ENCODE measurements around the gene FSD2.
"Not testable (repeated sequence)": the region's sequence is repeated elsewhere in the genome, so short reads cannot be mapped to it uniquely, and the experiment has no call there.

FSD2 gene

DNA sequence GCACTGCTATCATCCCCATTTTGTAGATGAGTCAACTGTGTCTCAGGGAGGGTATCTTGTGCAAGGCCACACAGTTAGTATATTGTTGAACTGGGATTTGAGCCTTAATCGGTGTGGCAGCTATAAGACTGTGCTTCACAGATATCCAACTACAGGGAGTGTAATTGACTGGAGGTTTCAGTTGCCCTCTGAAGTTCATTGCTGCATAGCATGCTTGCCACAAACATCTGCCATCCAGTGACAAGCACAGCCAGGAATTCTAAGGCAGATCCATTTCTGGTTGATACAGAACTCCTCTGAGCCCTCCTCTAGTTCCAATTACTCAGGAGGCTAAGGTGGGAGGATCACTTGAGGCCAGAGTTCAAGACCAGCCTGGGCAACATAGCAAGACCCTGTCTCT, 16.4 kb downstream of the FSD2 start:
- DNase-seq: no peak

DNA sequence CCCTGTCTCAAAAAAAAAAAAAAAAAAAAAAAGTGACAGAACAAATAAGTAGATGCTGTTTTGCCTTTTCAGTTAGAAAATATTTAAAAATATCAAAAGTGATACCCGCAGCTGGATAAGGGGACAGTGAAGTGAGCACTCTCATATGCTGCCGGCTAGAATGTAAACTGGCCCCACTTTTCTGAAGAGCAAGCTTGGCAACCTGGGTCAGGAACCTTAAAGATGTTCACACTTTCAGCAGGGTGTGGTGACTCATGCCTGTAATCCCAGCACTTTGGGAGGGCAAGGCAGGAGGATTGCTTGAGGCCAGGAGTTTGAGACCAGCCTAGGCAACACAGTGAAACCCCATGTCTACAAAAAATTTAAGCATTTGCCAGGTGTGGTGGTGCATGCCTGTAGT, 17.4 kb downstream of the FSD2 start:
- no peak for DNase-seq

- no peak for DNase-seq
Observed at GRCh38 chr15:82781349-82781748, 24.5 kb downstream of the FSD2 start.

GRCh38 chr15:82778755-82779154, 27.1 kb downstream of the FSD2 start:
- DNase-seq: no peak

DNA sequence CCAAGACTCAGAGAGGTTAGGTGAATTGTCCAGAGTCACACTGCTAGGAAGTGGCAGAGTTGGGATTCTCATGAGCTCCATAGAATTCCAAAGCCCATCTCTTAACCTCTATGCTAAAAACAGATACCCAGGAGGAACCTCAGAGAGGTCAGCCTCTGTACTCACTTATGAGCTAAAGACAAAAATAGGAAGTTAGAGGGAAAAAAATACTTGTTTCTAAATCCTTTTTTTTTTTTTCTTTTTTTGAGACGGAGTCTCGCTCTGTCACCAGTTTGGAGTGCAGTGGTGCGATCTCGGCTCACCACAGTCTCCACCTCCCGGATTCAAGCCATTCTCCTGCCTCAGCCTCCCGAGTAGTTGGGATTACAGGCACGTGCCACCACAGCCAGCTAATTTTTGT, 31.4 kb downstream of the FSD2 start:
- no peak for DNase-seq

- no peak for DNase-seq
Observed at GRCh38 chr15:82771789-82772607, 33.9 kb downstream of the FSD2 start.

- DNase-seq: no peak
Observed at GRCh38 chr15:82768414-82769054, 37.3 kb downstream of the FSD2 start.

DNA sequence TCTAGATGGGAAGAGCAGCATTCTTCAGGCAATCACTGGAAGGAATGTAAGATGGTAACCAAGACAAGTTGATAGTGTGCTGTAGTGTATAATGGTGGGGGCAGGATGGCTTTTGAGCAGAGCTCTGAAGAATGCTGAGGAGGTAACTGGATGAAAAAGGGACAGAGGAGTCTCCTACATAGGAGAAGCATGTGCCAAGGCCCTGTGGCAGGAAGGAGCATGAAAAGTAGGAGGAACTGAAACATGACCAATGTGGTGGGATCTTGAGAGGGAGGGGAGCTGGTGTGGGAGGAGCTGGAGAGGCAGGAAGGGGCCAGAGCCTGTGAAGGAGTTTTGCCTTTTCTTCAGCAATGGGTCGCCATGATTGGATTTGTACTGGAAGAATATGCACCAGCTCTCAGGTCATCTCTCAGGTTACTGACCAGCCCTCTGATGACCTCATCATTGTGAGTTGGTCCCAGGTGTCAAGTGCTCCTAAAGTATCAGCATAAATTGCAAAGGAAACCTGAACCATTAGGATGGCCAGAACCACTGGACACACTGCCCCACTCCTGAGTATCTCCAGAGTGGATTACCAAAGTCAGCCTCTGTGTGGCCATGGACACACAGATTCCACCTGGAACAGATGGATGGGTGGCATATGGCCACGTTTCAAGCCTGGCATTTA, 38.6 kb downstream of the FSD2 start:
- no peak for DNase-seq

- not testable (repeated sequence) for DNase-seq
Observed at GRCh38 chr15:82766201-82766600, 39.7 kb downstream of the FSD2 start.

- no peak for DNase-seq
Observed at GRCh38 chr15:82764740-82765139, 41.1 kb downstream of the FSD2 start.

- DNase-seq: no peak
Observed at GRCh38 chr15:82764117-82764490, 41.8 kb downstream of the FSD2 start.

DNA sequence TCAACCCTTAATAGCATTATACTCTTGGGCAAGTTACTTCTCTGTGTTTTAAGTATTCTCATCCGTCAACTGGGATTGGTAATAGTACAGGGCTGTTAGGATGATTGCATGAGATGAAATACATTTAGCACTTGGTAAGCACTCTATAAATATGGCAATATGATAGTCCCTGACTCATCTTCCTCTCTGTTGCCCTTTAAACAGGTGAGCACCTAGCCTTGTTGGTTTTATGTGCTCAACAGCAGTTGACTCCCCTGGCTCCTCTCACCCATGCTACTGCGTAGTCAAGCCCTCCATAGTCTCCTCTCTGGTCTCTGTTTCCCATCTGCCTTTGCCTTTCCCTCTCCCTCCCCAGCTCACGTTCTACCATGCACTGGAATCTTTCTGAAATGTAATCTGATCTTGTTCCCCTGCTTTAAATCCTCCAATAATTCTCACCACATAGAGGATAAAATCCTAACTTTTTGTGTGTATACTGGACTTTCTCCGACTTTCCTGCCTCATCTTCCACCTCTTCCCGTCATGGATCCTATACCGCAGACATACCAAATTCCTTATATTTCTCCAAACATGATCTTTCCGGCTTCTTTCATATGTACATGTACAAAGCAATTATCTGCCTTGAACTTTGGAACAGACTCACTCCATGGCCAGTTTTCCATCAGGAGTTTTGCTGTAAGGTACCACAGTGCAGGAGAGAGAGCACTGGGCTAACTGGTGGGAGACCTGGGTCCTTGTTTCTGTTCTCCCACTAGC, 42.3 kb downstream of the FSD2 start:
- DNase-seq: no peak

GRCh38 chr15:82751308-82751707, 54.6 kb downstream of the FSD2 start:
- no peak for DNase-seq

DNA sequence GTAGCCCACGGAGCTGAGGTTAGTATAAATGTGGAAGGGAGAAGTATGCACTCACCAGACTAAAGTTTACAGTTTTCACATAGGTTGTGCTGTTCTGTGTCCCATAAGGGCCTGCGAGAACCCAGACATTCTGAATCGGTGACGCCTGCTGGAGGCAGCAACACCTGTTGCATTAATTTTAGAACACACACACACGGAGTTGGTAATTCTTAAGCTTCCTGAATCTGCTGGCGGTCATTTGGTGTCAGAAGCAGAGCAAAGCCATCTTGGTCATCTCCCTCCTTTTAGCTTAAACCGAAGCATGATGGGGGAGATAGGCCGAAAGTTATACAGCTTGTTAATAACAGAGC, 55.1 kb downstream of the FSD2 start:
- DNase-seq: no peak

DNA sequence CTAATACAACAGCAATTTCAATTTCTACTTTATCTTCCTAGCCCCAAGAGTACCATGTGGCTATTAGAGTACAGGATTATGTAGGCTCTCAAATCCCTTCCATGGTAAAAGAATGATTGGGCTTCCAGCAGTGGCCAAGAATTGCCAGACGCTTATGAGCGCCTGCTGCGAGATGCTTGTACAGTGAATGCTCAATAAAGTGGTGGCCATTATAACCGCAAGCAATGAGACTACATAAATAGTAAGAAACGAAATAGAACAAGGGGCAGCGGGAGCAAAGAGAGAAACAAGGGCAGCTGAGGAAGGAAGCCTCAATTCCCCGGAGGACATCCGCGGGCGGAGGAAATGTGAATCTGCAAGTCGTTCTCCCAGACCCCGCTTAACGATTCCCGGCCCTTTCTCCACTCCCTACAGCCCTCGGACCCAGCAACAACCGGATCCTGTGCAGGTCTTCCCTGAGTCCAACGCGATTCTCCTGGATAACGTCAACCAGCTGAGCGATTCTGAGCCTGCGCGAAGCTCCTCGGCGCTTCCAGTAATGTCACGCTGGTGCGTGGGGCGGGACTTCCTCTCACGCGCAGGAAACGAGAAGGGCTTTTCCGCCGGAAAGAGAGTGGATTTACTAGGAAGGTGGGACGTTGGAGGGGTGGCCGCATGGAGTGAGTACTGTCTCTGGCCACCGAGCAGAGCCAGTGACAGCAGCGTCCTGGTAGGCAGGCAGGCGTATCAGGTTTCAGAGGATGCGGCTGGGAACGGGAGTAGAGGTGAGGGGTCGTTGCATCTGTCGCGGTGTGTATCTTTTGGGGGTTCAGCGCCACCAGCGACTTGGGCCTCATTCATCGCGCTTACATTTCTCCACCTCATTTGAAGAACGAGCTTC, 55.7 kb downstream of the FSD2 start:
- peak; percentile 89 for DNase-seq

DNA sequence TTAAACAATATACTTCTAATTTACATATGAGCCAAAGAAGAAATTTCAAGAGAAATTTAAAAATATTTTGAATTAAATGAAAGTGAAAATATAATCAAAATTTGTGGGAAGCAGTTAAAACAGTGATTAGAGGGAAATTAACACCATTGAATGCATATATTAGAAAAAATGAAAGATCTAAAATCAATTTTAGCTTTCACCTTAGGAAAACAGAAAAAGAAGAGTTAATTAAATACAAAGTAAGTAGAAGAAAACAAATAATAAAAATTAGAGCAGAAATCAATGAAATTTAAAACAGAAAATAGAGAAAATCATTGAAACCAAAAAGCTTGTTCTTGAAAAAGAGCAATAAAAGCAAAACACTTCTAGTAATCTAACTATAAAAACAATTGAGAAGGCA, 57.6 kb downstream of the FSD2 start:
- DNase-seq: no peak

DNA sequence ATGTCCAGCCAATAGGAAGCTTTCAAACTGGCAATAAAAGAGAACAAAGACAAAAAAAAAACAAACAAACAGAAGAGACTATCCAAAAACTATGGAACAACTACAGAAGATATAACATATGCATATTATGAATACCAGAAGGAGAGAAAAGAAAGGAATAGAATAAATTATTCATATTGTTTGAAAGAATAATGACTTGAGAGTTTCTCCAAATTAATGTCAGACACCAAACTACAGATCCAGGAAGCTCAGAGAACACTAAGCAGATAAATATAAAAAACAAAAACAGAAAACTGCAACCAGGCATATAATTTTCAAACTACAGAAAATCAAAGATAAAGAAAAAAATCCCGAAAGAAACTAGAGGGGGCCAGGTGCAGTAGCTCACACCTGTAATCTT, 62.1 kb downstream of the FSD2 start:
- no peak for DNase-seq

GRCh38 chr15:82742134-82742533, 63.7 kb downstream of the FSD2 start:
- no peak for DNase-seq

DNA sequence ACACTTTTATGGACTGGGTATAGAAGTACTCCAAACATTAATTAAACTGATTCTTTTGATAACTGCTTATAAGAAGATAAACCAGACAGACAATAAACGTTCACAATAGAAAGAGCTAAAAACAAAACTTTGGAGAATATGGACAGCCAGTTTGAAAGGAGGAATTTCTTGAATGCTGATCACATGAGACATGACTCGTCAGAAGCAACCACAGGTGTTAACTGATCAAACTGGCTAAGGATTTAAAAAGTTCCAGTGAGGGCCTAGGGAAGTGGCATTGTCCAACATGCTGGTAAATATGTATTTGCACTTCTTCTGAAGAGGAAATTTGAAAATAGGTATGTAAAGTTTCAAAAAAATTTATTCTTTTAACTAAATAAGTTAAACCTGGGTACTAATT, 66.8 kb downstream of the FSD2 start:
- DNase-seq: no peak

GRCh38 chr15:82737975-82738374, 67.9 kb downstream of the FSD2 start:
- no peak for DNase-seq

GRCh38 chr15:82731527-82731926, 74.3 kb downstream of the FSD2 start:
- no peak for DNase-seq

DNA sequence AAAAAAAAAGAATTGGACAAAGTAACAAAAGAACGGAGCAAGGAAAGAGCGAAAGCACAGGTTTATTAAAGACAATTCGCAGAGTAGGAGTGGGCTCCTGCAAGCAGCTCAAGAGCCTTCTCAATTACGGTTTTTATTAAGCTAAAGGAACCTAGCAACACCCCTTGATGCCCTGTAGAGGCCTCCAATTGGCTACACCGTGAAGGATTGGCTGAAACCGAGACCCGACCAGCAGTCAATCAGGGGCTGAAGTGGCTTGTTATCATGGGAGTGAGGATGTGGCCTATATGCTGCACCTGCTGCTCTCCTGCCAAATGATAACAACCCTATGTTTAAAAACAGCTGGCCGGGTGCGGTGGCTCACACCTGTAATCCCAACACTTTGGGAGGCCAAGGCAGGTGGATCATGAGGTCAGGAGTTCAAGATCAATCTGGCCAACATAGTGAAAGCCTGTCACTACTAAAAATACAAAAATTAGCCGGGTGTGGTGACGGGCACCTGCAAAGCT, 75.8 kb downstream of the FSD2 start:
- peak; percentile 92 for DNase-seq

All from NCI-H524 treated with DMSO at 0.1 percent for 48 hours (cell line).